Fibroblast of mammary gland (primary cell): ENCODE results near the gene HIP1.
A peak's percentile ranks its signal among the peaks of the same experiment; 100 is the strongest.

Experiments
- DNase-seq: peaks from one replicate; pipeline ENCODE4 v3.0.0-alpha.2; 2010; ENCODE audit warnings: low read depth
- H3K4me3 ChIP-seq: 2 replicates; pipeline ENCODE4 v1.5.1; 2011; ENCODE audit warnings: low read depth, mild to moderate bottlenecking, low read length, moderate library complexity; ENCODE audit not compliant: control insufficient read depth
- TF ChIP-seq, protein P1 (sequence below): conservative IDR thresholded peaks from 2 replicates; pipeline ENCODE4 v1.5.1; 2011; ENCODE audit warnings: low read depth, low read length, inconsistent platforms; ENCODE audit not compliant: control insufficient read depth, insufficient read depth

The HIP1 gene

DNA sequence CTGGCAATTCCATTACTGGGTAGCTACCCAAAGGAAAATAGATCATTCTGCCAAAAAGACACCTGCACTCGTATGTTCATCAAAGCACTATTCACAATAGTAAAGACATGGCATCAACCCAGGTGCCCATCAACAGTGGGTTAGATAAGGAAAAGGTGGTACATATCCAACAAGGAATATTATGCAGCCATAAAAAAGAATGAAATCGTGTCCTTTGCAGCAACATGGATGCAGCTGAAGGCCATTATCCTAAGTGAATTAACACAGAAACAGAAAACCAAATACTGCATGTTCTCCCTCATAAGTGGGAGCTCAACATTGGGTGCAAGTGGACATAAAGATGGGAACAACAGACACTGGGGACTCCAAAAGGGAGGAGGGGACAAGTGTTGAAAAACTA, 93.2 kb downstream of the HIP1 start:
- no peak overlapping the region for H3K4me3 ChIP-seq
- DNase-seq: no peak
- TF ChIP-seq, protein P1, sequence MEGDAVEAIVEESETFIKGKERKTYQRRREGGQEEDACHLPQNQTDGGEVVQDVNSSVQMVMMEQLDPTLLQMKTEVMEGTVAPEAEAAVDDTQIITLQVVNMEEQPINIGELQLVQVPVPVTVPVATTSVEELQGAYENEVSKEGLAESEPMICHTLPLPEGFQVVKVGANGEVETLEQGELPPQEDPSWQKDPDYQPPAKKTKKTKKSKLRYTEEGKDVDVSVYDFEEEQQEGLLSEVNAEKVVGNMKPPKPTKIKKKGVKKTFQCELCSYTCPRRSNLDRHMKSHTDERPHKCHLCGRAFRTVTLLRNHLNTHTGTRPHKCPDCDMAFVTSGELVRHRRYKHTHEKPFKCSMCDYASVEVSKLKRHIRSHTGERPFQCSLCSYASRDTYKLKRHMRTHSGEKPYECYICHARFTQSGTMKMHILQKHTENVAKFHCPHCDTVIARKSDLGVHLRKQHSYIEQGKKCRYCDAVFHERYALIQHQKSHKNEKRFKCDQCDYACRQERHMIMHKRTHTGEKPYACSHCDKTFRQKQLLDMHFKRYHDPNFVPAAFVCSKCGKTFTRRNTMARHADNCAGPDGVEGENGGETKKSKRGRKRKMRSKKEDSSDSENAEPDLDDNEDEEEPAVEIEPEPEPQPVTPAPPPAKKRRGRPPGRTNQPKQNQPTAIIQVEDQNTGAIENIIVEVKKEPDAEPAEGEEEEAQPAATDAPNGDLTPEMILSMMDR: no peak

DNA sequence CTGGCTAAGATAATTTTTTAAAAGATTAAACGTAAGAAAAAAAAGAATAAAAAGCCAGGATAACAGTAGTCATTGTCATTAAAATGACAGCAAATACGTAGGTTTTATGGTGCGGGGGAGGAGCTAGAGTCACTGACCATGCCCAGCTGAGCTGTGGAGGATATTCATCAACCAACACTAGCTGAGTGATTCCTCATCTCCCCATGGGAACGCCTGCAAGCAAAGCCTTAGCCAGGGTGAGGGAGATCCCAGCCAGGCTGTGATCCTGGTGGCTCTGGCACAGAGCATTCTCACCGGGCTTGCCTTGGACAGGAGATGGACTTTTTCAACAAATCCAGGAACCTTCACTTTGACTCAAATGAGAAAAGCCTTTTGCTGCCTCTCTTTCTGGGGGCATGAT, 94.2 kb downstream of the HIP1 start:
- DNase-seq: no peak
- no peak overlapping the region for H3K4me3 ChIP-seq
- TF ChIP-seq, protein P1: no peak

DNA sequence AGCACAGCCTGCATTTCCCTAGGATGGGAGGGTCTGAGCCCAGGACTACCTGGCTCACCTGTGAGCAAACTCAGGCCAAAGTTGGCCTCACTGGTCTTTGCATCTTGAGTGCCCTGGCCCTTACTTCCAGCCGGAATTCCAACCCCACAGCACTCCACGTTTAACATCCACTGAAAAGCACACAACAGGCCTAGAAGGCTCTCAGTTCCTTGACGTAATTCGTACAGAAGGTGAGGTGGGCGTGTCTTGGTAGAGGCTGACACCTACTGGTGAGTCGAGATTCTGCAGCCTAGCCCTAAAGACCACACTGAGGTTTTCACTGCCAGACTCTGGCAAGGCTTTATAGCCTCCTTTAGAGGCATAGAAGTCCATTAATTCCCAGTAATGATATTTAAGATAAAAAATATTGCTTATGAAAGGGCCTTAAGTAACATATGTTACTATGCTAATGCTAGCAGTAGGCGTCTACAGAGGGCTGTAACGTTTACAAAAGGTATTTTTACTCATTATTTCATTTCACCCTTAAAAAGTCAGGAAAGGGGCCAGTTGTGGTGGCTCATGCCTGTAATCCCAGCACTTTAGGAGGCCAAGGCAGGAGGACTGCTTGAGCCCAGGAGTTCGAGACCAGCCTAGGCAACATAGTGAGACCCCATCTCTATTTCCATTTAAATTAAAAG, 95.8 kb downstream of the HIP1 start:
- no peak overlapping the region for H3K4me3 ChIP-seq
- TF ChIP-seq, protein P1: peak; percentile 82
- DNase-seq: peak; percentile 75

DNA sequence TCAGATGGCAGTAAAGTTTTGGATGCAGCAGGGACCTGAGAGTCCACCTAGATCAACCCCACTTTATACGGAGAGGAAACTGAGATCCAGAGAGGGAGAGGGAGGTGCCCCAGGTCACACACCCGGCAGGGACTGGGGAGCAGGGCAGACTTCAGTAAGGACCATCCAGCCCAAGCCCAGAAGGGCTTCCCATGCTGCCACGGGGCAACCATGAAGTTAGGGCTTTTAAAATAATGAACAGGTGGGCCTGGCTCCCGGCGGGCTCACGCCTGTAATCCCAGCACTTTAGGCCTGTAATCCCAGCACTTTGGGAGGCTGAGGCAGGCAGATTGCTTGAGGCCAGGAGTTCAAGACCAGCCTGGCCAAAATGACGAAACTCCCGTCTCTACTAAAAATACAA, 98.5 kb downstream of the HIP1 start:
- TF ChIP-seq, protein P1: no peak
- no peak for DNase-seq
- H3K4me3 ChIP-seq: no peak overlapping the region

DNA sequence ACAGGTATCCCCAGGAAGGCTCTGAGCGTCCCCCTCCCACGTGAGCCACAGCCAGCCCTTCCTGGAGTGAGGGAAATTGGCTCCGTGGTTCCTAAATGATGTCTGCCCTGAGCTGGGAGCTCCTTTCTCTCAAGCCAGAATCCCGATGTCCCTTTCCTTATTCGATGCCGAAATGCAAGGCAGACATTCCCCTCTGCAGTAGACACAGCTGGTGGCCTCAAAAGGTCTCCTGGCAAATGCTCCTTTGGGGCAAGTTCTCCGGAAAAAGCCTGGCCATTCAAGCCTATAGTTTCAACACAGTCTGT, 98.9 kb downstream of the HIP1 start:
- TF ChIP-seq, protein P1: no peak
- H3K4me3 ChIP-seq: peak overlapping the region; percentile 53

DNA sequence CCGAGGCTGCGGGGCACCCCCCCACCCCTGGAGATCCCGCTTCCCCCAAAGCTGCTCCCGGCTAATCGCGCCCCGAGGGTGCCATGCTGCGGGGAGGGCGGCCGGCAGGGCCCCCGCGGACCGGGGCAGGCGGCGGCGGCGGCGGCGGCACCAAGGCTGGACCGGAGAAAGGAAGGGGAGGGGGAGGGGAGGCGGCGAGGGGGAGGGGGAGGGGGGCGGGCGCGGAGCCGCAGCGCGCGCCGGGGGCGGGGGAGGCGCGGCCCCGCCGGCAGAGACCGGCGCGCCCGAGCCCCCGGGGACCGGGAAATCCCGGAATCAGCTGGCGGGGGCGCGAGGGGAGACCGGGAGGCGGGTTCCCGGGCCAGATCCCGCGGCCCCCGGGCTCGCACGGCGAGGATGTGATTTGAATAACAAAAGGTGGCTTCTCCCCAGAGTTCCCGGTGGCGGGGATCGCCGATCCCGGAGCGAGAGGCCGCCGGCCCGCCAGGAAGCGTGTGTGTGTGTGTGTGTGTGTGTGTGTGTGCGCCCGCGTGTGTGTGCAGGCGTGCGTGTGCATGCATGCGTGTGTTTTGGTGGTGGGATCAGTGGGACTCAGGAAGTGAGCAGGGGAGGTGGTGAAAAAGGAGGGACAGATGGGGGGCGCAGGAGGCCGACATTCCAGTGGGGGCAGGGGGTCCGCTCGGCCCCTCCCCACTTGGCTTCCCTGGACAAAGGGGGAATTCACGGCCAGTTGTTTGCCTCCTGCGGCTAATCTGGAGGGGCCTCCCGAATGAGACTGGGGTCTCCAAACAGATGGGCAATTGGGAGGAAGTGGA, 99.5 kb downstream of the HIP1 start:
- TF ChIP-seq, protein P1: no peak
- peak; percentile 23 for DNase-seq
- H3K4me3 ChIP-seq: peak overlapping the region; percentile 53

More for the DNA sequence above, 98.9 kb downstream of the HIP1 start:
- DNase-seq: no peak
